BLaER1 (cell line): ENCODE results near the gene KANK3.
A peak's percentile ranks its signal among the peaks of the same experiment; 100 is the strongest.

Experiments used
- H3K27ac ChIP-seq: shearing (Covaris generic); formaldehyde crosslinking; 2 replicates; pipeline ENCODE4 v1.8.1; 2022
- H3K27me3 ChIP-seq: shearing (Covaris generic); formaldehyde crosslinking; 2 replicates; pipeline ENCODE4 v1.8.1; 2022
- H3K36me3 ChIP-seq: shearing (Covaris generic); formaldehyde crosslinking; 2 replicates; pipeline ENCODE4 v1.8.1; 2022
- H3K4me1 ChIP-seq: shearing (Covaris generic); formaldehyde crosslinking; 2 replicates; pipeline ENCODE4 v1.8.1; 2022
- H3K4me2 ChIP-seq: shearing (Covaris generic); formaldehyde crosslinking; 2 replicates; pipeline ENCODE4 v1.8.1; 2022
- H3K4me3 ChIP-seq: shearing (Covaris generic); formaldehyde crosslinking; 2 replicates; pipeline ENCODE4 v1.8.1; 2022
- H3K9ac ChIP-seq: shearing (Covaris generic); formaldehyde crosslinking; 2 replicates; pipeline ENCODE4 v1.8.1; 2022
- H3K9me3 ChIP-seq: shearing (Covaris generic); formaldehyde crosslinking; 2 replicates; pipeline ENCODE4 v1.8.1; 2022
- H4K20me1 ChIP-seq: shearing (Covaris generic); formaldehyde crosslinking; 2 replicates; pipeline ENCODE4 v1.8.1; 2022
- Cebpa-rat ChIP-seq: shearing (Covaris generic); IDR thresholded peaks from 2 replicates; pipeline ENCODE4 v1.8.1; 2022

The KANK3 gene

GRCh38 chr19:8335343-8336071 lies 7.6 kb downstream of the KANK3 start:
- no peak for TF ChIP-seq Cebpa-rat
- Histone ChIP-seq H3K36me3 (no peaks in the 10 kb centered on the region), H3K27me3 (peaks cover 36% of the 10 kb centered on the region), H3K27ac (peak overlapping the region; percentile 72), H3K9ac (peak overlapping the region; percentile 74), H3K9me3 (no peaks in the 10 kb centered on the region), H4K20me1 (peaks cover 16% of the 10 kb centered on the region; the same call in 1 of the 2 replicates), H3K4me3 (peak overlapping the region; percentile 75), H3K4me1 (peaks cover 46% of the 10 kb centered on the region), H3K4me2 (peak overlapping the region; percentile 95)

GRCh38 chr19:8334458-8335342 lies 8.4 kb downstream of the KANK3 start:
- Histone ChIP-seq H3K27ac (peak overlapping the region; percentile 72), H3K4me2 (peak overlapping the region; percentile 95), H3K9ac (peak overlapping the region; percentile 74), H3K9me3 (no peaks in the 10 kb centered on the region), H3K36me3 (no peaks in the 10 kb centered on the region), H3K27me3 (peaks cover 36% of the 10 kb centered on the region), H4K20me1 (peaks cover 16% of the 10 kb centered on the region; the same call in 1 of the 2 replicates), H3K4me3 (peak overlapping the region; percentile 75), H3K4me1 (peaks cover 43% of the 10 kb centered on the region)
- TF ChIP-seq Cebpa-rat = no peak

DNA sequence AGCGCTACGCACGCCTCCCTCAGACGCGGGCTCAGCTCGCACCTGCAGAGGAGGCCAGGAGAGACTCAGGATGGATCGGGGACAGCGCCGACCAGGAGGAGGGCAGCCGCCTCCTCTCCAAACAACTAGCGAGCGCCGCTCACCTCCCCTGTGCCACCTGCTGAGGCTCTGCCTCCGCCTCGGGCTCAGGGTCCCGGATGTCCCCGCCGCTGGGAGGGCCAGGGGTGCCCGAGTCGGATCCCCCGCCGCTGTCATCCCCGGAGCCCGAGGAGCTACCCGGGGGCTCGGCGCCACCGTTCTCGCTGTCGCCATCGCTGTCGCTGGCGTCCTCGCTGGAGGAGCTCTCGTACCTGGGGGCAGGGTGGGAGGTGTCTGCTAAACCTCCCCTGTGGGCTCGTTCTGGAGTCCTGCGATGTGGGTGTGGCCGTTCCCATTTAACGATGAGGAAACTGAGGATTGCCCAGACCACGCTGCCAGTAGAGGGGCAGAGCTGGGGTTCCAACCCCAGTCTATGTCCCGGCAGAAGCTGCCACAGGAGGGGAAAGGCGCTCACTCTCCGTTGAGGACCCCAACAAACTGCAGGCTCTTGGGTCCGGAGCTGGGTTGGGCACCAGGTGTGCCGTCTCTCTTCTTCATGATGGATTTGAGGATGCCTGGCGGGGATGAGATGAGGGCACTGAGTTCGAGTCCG lies 9.2 kb downstream of the KANK3 start:
- Histone ChIP-seq H3K27ac (no peak overlapping the region), H3K9ac (no peak overlapping the region), H3K4me3 (peak overlapping the region; percentile 75; the same call in 1 of the 2 replicates), H3K9me3 (no peaks in the 10 kb centered on the region), H3K4me1 (peaks cover 43% of the 10 kb centered on the region), H3K4me2 (peak overlapping the region; percentile 95), H3K27me3 (peaks cover 36% of the 10 kb centered on the region), H4K20me1 (peaks cover 16% of the 10 kb centered on the region; the same call in 1 of the 2 replicates), H3K36me3 (no peaks in the 10 kb centered on the region)
- no peak for TF ChIP-seq Cebpa-rat

- Histone ChIP-seq H3K4me3 (no peak overlapping the region), H3K4me1 (peaks cover 43% of the 10 kb centered on the region), H3K36me3 (no peaks in the 10 kb centered on the region), H3K9ac (no peak overlapping the region), H3K4me2 (0 out of 2 replicates have a peak overlapping the region, but pooled peaks have one; percentile 95), H3K9me3 (no peaks in the 10 kb centered on the region), H4K20me1 (peaks cover 16% of the 10 kb centered on the region; the same call in 1 of the 2 replicates), H3K27me3 (peaks cover 36% of the 10 kb centered on the region), H3K27ac (no peak overlapping the region)
- TF ChIP-seq Cebpa-rat = no peak
These were observed 9.9 kb downstream of the KANK3 start for GRCh38 chr19:8332976-8333766.

GRCh38 chr19:8331263-8331845 lies 11.7 kb downstream of the KANK3 start:
- no peak overlapping the region for H3K27ac ChIP-seq
- H3K4me3 ChIP-seq = no peak overlapping the region
- no peak overlapping the region for H3K9ac ChIP-seq
- peaks cover 27% of the 10 kb centered on the region for H3K4me1 ChIP-seq
- H3K36me3 ChIP-seq = no peaks in the 10 kb centered on the region
- no peak for TF ChIP-seq Cebpa-rat
- no peak overlapping the region for H3K4me2 ChIP-seq
- peaks cover 16% of the 10 kb centered on the region; the same call in 1 of the 2 replicates for H4K20me1 ChIP-seq
- no peaks in the 10 kb centered on the region for H3K9me3 ChIP-seq
- peaks cover 31% of the 10 kb centered on the region for H3K27me3 ChIP-seq

GRCh38 chr19:8329996-8330395 lies 13.1 kb downstream of the KANK3 start:
- TF ChIP-seq Cebpa-rat = no peak
- H3K27ac ChIP-seq = no peak overlapping the region
- H4K20me1 ChIP-seq = peaks cover 16% of the 10 kb centered on the region; the same call in 1 of the 2 replicates
- no peak overlapping the region for H3K9ac ChIP-seq
- H3K4me1 ChIP-seq = peaks cover 14% of the 10 kb centered on the region
- no peak overlapping the region for H3K4me3 ChIP-seq
- no peaks in the 10 kb centered on the region for H3K9me3 ChIP-seq
- H3K4me2 ChIP-seq = no peak overlapping the region
- H3K36me3 ChIP-seq = peaks cover 2% of the 10 kb centered on the region; the same call in 1 of the 2 replicates
- H3K27me3 ChIP-seq = peaks cover 18% of the 10 kb centered on the region

DNA sequence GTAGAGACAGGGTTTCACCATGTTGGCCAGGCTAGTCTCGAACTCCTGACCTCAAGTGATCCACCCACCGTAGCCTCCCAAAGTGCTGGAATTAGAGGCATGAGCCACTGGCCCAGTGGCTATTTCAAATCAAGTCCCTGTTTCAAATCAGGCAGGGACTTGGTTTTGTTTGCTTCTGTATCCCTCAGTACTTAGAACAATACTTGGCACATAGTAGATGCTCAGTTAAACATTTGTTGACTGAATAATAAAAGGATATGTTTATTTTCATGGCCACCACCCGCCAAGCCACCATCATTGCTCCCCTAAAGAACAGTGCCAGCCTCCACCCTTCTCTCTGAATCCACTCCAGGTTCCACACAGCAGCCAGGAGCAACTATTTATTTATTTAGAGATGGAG lies 17.6 kb downstream of the KANK3 start:
- Histone ChIP-seq H3K27me3 (no peaks in the 10 kb centered on the region), H3K9ac (no peak overlapping the region), H3K9me3 (no peaks in the 10 kb centered on the region), H3K4me1 (peaks cover 30% of the 10 kb centered on the region), H3K4me2 (no peak overlapping the region), H3K4me3 (no peak overlapping the region), H3K27ac (no peak overlapping the region), H4K20me1 (peaks cover 34% of the 10 kb centered on the region), H3K36me3 (peaks cover 32% of the 10 kb centered on the region)
- no peak for TF ChIP-seq Cebpa-rat

- no peak for TF ChIP-seq Cebpa-rat
- H3K9ac ChIP-seq = no peak overlapping the region
- peaks cover 40% of the 10 kb centered on the region for H3K4me1 ChIP-seq
- peaks cover 32% of the 10 kb centered on the region for H3K36me3 ChIP-seq
- no peak overlapping the region for H3K27ac ChIP-seq
- H3K4me3 ChIP-seq = no peak overlapping the region
- H3K4me2 ChIP-seq = no peak overlapping the region
- no peaks in the 10 kb centered on the region for H3K27me3 ChIP-seq
- H3K9me3 ChIP-seq = no peaks in the 10 kb centered on the region
- peaks cover 34% of the 10 kb centered on the region for H4K20me1 ChIP-seq
These were observed 18.6 kb downstream of the KANK3 start for GRCh38 chr19:8324186-8325050.
